ENCODE data around the gene FUOM.

The FUOM gene

GRCh38 chr10:133349577-133350011 is 8.2 kb downstream of the FUOM start:
- DNase-seq = no peak

- no peak for DNase-seq
Measured at GRCh38 chr10:133349160-133349568, 8.7 kb downstream of the FUOM start.

GRCh38 chr10:133347710-133348517 is 9.9 kb downstream of the FUOM start:
- no peak for DNase-seq

GRCh38 chr10:133346413-133346812 is 11.4 kb downstream of the FUOM start:
- no peak for DNase-seq

DNA sequence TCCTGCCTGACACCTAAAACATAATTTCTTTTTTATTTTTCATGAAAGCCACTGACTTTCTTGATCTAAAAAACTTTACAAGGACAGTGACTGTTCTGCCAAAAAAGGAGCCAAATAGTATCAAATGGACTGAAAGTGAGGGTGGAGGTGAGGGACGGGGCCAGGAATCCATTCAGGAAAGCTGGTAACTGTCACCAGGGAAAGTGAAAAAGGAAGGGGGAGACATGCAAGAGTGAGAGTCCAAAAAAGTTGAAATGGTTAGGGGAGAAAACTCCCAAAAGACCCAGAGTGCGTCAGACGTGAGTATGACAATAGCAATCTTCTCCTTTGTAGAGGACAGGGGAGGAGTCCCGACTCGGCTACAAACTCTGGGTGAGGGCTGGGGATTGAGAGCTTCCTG is 13.6 kb downstream of the FUOM start:
- no peak for DNase-seq

DNA sequence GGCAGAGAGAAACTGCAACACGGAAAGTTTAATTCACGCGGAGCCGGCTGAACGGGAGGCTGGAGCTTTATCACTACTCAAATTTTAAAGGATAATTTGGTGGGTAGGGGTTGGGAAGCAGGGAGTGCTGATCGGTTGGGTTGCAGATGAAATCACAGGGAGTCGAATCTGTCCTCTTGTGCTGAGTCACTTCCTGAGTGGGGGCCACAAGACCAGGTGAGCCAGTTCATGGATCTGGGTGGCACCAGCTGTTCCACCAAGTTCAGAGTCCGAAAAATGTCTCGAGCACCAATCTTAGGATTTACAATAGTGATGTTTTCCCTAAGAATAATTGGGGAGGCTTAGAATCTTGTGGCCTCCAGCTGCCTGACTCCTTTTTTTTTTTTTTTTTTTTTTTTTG is 14.3 kb downstream of the FUOM start:
- DNase-seq = no peak

- DNase-seq = no peak
Measured at GRCh38 chr10:133342942-133343341, 14.9 kb downstream of the FUOM start.

DNA sequence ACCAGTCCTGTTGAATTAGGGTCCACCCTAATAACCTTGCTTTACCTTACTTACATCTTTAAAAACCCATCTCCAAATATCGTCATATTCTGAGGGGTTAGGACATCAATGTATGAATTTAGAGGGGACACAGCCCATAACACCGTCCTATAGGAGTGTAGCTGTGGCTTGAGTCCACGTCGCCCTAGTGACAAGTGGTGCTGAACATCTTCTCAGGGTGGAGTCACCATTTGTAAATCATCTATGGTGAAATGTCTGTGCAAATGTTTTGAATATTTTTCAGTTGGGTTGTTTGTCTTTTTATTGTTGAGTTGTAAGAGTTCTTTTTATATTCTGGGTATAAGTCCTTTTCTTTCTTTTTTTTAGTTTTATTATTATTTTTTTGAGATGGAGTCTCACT is 15.8 kb downstream of the FUOM start:
- no peak for DNase-seq

GRCh38 chr10:133339708-133340380 is 18.0 kb downstream of the FUOM start:
- no peak for DNase-seq

- no peak for DNase-seq
Measured at GRCh38 chr10:133338080-133339071, 19.4 kb downstream of the FUOM start.

- DNase-seq = no peak
Measured at GRCh38 chr10:133337370-133337725, 20.5 kb downstream of the FUOM start.

- DNase-seq = no peak
Measured at GRCh38 chr10:133336577-133337369, 21.0 kb downstream of the FUOM start, which contains the start of gene CALY. CALY (minus strand) TSS chr10:133336896; CDS start chr10:133328989, 7,907 bp downstream.

GRCh38 chr10:133336118-133336576 is 21.7 kb downstream of the FUOM start:
- no peak for DNase-seq

DNA sequence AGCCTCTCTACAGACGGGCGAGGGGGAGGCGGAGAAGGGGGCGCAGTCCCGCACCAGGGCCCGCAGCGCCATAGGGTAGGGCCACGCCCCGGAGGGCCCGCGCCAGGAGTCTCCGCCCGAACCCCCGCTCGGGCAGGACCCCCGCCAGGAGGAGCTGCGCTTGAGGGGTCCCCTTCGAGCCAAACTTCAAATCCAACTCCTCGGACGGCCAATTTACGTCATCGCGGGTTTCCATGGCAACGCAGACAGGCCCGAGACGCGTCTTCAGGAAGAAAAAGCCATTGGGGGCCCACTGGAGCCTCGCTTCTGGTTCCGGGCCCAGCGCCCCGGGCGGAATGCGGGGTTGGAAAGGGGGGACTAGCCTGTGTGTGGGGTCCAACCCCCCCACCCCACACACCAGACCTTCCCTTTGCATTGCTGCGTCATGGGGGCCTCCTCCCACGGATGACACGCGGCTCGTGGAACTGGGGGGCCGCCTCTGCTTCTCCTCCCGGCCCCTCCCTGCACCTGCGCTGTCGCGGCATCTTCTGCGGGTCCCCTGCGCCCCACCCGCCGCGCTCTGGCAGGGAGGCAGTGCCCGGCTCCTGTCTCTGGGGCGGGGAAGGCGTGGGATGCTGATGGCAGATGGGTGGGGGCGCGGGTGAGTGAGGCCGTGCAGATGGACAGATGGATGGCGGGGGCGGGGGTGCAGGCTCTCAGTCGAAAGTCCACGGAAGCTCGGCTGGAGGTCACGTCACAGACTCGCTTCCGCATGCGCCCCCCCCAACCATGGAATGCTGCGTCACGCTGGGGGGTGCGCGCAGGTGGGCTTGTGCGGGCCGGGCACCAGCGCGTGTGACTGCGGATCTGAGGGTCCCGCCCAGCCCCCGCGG is 22.3 kb downstream of the FUOM start:
- no peak for DNase-seq

DNA sequence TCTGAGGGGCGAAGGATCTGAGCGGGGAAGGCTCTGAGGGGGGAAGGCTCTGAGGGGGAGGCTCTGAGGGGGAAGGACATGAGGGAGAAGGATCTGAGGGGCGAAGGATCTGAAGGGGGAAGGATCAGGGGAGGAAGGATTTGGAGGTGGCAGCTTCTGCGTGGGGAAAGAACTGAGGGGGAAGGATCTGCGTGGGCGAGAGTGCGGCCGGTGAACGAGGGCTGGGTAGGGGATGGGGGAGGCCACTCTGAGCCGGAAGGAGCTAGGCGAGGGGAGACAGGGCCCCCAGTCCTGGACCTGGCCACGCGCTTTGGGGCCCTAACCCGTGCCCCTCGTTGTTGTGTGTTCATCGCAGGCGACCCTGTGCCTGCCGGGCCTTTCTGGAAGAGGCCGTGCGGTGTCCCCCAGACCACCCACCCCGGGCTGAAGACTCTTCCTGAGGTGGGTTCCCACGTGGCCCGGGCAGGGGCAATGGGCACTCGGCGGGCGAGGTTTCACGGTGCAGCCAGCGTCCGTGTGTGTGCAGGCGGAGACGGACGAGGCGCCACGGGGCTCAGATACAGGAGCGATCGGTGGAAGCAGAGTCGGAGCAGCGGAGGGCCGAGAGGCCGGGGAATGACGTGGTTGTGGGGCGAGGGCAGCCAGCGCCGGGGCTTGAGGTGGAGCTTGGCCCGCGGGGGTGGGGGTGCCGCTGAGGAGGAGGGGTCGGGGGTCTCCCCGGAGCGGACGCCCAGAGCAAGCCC is 23.1 kb downstream of the FUOM start:
- no peak for DNase-seq

GRCh38 chr10:133332936-133333699 is 24.7 kb downstream of the FUOM start:
- DNase-seq = no peak

- peak; percentile 55 to 76 for DNase-seq
Measured at GRCh38 chr10:133329491-133330202, 28.2 kb downstream of the FUOM start.
